Measurements from ENCODE around the gene KANSL1.

Gene KANSL1

GRCh38 chr17:46042925-46043324 is 150.3 kb downstream of the KANSL1 start:
- no peak for DNase-seq (ENCODE audit: low read depth in 2 of 2)

- DNase-seq (ENCODE audit: low read depth in 2 of 2): no peak
Observed at GRCh38 chr17:46042246-46042645, 151.0 kb downstream of the KANSL1 start.

- no peak for DNase-seq (ENCODE audit: low read depth in 2 of 2)
Observed at GRCh38 chr17:46039592-46040186, 153.5 kb downstream of the KANSL1 start.

DNA sequence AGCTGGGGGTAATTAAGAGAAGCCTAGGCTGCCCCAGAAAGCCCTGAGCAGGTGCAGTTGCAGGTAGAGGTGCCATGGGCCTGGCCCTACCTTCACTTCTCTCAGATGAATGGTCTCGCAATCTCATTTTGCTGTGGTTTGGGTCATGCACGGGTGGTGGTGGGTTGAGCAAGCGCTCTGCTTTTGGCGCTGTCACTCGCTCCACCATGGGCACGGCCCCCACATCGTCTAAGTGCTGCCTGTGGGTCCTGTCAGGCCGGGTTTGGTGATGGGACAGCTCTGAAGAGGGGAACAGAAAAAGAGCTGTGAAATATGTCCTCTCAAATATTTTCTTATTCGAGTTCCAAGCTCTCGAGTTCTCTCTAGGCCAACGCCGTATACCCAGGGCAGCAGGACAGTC is 154.3 kb downstream of the KANSL1 start:
- DNase-seq (ENCODE audit: low read depth in 2 of 2): no peak

- no peak for DNase-seq (ENCODE audit: low read depth in 2 of 2)
Observed at GRCh38 chr17:46038414-46038813, 154.8 kb downstream of the KANSL1 start.

DNA sequence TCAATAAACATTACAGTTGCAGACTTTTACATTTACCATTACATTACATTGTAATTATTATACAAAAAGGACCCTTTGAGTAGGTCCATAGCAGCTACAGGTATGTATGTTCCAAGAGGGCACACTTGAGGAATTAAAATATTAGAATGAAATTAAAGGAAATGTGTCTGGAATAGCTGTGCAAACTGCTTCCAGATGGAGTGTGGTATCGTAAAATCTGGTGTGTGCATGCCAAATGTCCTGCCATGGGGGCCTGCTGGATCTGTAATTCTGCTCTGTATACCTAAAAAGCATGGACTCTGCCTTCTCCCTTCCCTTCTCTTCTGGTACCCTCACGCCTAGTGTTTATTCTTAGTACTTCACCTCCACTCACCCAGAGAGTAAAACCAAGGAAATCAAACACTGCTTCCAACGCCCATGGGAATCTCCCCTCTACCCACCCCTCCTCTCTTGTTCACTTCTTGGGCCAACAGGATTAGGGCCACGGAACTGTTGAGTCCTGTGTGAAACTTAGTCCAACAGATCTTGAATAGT is 155.4 kb downstream of the KANSL1 start:
- no peak for DNase-seq (ENCODE audit: low read depth in 2 of 2)

DNA sequence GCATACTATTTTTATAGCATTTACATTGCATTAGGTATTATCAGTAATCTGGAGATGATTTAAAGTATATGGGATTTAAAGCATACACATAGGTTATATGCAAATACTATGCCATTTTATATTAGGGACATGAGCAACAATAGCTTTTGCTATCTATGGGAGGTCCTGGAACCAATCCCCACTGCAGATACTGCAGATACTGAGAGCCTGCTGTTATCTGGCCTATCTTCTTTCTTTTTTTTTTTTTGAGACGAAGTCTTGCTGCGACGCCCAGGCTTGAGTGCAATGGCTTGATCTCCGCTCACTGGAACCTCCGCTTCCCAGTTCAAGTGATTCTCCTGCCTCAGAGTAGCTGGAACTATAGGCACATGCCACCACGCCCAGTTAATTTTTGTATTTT is 156.7 kb downstream of the KANSL1 start:
- DNase-seq (ENCODE audit: low read depth in 2 of 2): no peak

DNA sequence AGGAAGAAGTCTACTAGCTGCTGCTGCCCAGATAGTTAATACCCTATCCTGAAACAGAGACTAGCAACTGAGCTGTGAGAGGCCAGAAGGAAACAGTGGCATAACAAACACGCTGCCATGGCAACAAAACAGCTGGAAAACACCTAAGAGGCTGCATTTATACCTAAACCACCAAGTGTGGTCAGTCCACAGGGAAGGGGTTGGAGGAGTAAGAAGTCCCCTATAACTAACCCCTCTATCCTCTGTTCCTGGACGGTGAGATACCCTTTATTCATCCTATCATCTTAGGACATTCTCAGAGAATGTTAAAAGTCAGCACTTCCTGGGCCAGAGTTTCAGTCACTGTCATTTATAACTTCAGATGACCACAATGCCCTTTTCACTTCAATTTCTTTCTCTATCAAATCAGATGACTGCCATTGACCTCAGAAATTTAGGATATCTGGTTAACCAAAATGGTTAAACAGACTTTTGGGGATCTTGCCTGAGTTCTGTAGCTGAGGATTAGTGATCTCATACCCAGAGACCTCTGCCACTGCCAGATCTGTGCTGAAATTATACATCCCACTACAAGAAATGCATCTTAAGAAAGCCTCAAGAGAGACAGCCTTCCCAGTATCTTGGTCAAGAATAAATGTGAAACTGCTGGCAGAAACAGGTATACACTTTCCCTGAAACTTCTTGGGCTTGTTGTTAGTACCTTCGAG is 158.0 kb downstream of the KANSL1 start:
- DNase-seq (ENCODE audit: low read depth in 2 of 2): no peak

DNA sequence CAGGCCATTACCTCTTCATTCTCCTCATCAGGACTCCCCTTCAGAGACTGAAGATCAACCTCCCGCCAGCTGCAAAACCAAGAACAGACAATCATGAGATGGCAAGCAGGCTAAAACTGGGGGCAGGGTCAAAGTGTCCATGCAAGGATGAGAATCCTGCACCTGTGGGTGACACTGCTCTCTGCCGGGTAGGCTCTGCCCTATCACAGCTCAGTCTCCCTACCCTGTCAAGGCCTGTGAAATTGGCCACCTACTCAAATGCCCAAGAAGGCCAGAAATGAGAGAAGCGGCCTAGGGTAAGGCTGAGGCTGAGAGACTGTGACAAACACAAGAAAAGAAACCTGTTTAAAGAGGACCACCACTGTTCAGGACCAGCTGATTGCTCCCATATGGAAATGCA is 159.8 kb downstream of the KANSL1 start:
- no peak for DNase-seq (ENCODE audit: low read depth in 2 of 2)

- DNase-seq (ENCODE audit: low read depth in 2 of 2): no peak
Observed at GRCh38 chr17:46032909-46033308, 160.3 kb downstream of the KANSL1 start.

GRCh38 chr17:46031920-46032319 is 161.3 kb downstream of the KANSL1 start:
- DNase-seq (ENCODE audit: low read depth in 2 of 2): no peak

DNA sequence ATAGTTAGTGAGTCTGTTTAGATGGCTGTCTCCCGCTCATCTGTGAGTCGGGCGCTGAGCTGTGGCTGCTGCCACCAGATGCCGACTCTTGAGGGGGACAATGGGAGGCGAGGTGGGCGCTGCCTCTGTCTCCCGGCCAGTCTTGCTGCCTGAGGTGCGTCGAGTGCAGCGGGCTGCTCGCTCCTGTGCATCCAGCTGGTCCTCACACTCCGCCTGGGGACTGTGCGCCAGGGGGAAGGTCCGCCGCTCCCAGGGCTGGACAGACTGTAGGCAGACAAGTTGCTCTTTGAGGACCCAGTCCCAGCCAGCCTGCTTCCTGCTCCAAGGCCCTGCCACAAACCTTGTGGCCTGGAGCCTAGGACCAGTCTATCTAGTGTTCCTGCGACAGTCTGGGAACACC is 161.8 kb downstream of the KANSL1 start:
- DNase-seq (ENCODE audit: low read depth in 2 of 2): no peak

GRCh38 chr17:46030752-46031151 is 162.5 kb downstream of the KANSL1 start:
- no peak for DNase-seq (ENCODE audit: low read depth in 2 of 2)

DNA sequence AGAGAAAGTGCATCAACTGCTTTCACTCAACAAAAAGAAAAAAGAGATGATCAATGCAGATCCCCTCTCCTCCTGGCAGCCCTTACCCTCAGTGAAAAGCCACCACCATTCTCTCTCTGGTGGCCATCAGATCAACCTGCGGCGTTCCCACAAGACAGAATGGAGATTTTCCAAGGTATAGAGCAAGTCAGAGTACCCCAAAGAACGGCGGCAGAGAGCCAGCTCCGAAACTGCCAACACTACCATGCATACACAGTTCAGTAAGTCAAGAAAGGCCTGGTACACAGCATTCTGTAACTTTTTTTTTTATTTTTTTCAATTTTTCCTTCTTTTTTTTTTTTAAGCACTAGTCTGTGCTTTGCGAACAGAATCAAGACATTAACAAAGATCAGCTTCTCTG is 163.6 kb downstream of the KANSL1 start:
- no peak for DNase-seq (ENCODE audit: low read depth in 2 of 2)

- no peak for DNase-seq (ENCODE audit: low read depth in 2 of 2)
Observed at GRCh38 chr17:46028981-46029565, 164.2 kb downstream of the KANSL1 start.

- no peak for DNase-seq (ENCODE audit: low read depth in 2 of 2)
Observed at GRCh38 chr17:46028374-46028773, 164.9 kb downstream of the KANSL1 start.

- no peak for DNase-seq (ENCODE audit: low read depth in 2 of 2)
Observed at GRCh38 chr17:46027976-46028325, 165.3 kb downstream of the KANSL1 start.

GRCh38 chr17:46027048-46027975 is 165.9 kb downstream of the KANSL1 start:
- DNase-seq (ENCODE audit: low read depth in 2 of 2): no peak

DNA sequence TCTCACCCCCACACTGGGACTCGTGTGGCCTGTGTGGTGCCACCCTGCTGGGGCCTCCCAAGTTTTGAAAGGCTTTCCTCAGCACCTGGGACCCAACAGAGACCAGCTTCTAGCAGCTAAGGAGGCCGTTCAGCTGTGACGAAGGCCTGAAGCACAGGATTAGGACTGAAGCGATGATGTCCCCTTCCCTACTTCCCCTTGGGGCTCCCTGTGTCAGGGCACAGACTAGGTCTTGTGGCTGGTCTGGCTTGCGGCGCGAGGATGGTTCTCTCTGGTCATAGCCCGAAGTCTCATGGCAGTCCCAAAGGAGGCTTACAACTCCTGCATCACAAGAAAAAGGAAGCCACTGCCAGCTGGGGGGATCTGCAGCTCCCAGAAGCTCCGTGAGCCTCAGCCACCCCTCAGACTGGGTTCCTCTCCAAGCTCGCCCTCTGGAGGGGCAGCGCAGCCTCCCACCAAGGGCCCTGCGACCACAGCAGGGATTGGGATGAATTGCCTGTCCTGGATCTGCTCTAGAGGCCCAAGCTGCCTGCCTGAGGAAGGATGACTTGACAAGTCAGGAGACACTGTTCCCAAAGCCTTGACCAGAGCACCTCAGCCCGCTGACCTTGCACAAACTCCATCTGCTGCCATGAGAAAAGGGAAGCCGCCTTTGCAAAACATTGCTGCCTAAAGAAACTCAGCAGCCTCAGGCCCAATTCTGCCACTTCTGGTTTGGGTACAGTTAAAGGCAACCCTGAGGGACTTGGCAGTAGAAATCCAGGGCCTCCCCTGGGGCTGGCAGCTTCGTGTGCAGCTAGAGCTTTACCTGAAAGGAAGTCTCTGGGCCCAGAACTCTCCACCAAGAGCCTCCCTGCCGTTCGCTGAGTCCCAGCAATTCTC is 166.8 kb downstream of the KANSL1 start:
- DNase-seq (ENCODE audit: low read depth in 2 of 2): no peak

DNA sequence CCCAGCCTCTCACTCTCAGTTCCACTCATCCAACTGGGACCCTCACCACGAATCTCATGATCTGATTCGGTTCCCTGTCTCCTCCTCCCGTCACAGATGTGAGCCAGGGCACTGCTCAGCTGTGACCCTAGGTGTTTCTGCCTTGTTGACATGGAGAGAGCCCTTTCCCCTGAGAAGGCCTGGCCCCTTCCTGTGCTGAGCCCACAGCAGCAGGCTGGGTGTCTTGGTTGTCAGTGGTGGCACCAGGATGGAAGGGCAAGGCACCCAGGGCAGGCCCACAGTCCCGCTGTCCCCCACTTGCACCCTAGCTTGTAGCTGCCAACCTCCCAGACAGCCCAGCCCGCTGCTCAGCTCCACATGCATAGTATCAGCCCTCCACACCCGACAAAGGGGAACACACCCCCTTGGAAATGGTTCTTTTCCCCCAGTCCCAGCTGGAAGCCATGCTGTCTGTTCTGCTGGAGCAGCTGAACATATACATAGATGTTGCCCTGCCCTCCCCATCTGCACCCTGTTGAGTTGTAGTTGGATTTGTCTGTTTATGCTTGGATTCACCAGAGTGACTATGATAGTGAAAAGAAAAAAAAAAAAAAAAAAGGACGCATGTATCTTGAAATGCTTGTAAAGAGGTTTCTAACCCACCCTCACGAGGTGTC is 167.6 kb downstream of the KANSL1 start:
- no peak for DNase-seq (ENCODE audit: low read depth in 2 of 2)

DNA sequence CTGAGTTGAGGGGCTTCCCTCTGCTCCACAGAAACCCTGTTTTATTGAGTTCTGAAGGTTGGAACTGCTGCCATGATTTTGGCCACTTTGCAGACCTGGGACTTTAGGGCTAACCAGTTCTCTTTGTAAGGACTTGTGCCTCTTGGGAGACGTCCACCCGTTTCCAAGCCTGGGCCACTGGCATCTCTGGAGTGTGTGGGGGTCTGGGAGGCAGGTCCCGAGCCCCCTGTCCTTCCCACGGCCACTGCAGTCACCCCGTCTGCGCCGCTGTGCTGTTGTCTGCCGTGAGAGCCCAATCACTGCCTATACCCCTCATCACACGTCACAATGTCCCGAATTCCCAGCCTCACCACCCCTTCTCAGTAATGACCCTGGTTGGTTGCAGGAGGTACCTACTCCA is 168.2 kb downstream of the KANSL1 start:
- no peak for DNase-seq (ENCODE audit: low read depth in 2 of 2)
